Aorta (tissue), 5 donors: ENCODE results near the gene INHBE. TPM values are rescaled to one million over a fixed set of nuclear protein-coding genes. Genes with fewer than 3 reads are reported as not detected.

ENCODE experiments used
- ATAC-seq: fragments of 200-7000 bp; cut with Tn5 transposase; one replicate; pipeline ENCODE4 v1.9.1; 2022; ENCODE audit warnings: moderate library complexity; ENCODE audit not compliant: low FRiP score
- DNase-seq, 2 donors: peaks; one replicate each; pipeline ENCODE4 v3.0.0-alpha.2; 2020
- H3K27ac ChIP-seq, 2 donors: one replicate each; pipeline ENCODE4 v1.5.1; 2013; ENCODE audit warnings: low read length in 2 of 2, mild to moderate bottlenecking in 2 of 2, moderate library complexity in 2 of 2, control low read depth in 1 of 2, inconsistent platforms in 1 of 2, low read depth in 1 of 2
- H3K27me3 ChIP-seq, 2 donors: one replicate each; pipeline ENCODE4 v1.6.1; 2013; ENCODE audit warnings: control low read depth in 1 of 2, low read length in 1 of 2, mild to moderate bottlenecking in 1 of 2, moderate library complexity in 1 of 2; ENCODE audit not compliant: insufficient read depth in 2 of 2, control insufficient read depth in 1 of 2
- H3K36me3 ChIP-seq, 2 donors: one replicate each; pipeline ENCODE4 v1.6.1; 2013; ENCODE audit warnings: control low read depth in 1 of 2, low read length in 1 of 2, mild to moderate bottlenecking in 1 of 2; ENCODE audit not compliant: insufficient read depth in 2 of 2, control insufficient read depth in 1 of 2
- H3K4me1 ChIP-seq, 2 donors: one replicate each; pipeline ENCODE4 v1.6.1; 2013; ENCODE audit warnings: low read length in 2 of 2, control low read depth in 1 of 2, mild to moderate bottlenecking in 1 of 2, moderate library complexity in 1 of 2; ENCODE audit not compliant: insufficient read depth in 2 of 2, control insufficient read depth in 1 of 2
- H3K4me3 ChIP-seq, 2 donors: one replicate each; pipeline ENCODE4 v1.5.1; 2013; ENCODE audit warnings: low read length in 2 of 2, control low read depth in 1 of 2, mild to moderate bottlenecking in 1 of 2
- H3K9me3 ChIP-seq: one replicate; pipeline ENCODE4 v1.6.1; 2013; ENCODE audit warnings: mild to moderate bottlenecking, low read length; ENCODE audit not compliant: control insufficient read depth
- WGBS, 2 donors: extraction: QIAGEN DNeasy Blood & Tissue Kit; methylation state at CpG; one replicate each; pipeline ENCODE4 v1.1.7; 2013; 5-methylcytosine and 5-hydroxymethylcytosine counted together
- intact Hi-C, 2 donors: fragments of 100-400 bp; cut with DNase I; formaldehyde crosslinking; loops; one replicate each; pipeline versions ENCODE4 v1.14.2 to v1.15.0; 2022
- polyA plus RNA-seq, 2 donors: library from polyadenylated mRNA; stranded (reverse); fragments of 200-250 nt; gene quantifications; one replicate each; pipeline ENCODE4 v1.2.3, GENCODE V29; 2013
- total RNA-seq, 2 donors: library from RNA; stranded (reverse); fragmentation: NEBNext Ultra II Directional; extraction: Animal tissue kit (Norgen Biotek cat#: 25700); gene quantifications; one replicate each; pipeline ENCODE4 v1.2.1, GENCODE V29; 2021
- donor health status: healthy with polysubstance abuse.
- donor health status: Bipolar disorder and iron deficiency.
- donor health status: DM: no; HTN: no; CAD: no.
- donor health status: DM: no; HTN: no; CAD: no.
- donor health status: DM: yes; HTN: yes; CAD: no.

The INHBE gene
- total and polyA plus RNA-seq, 4 donors: not detected

- no peak for ATAC-seq
- no peak overlapping the region for H3K4me3 ChIP-seq
- intact Hi-C loops: no loop called here
Observed at GRCh38 chr12:57483466-57483865, 28.4 kb downstream of the INHBE start.

GRCh38 chr12:57485695-57486094 is 30.6 kb downstream of the INHBE start:
- Histone ChIP-seq H3K9me3 (no peaks in the 10 kb centered on the region), H3K36me3 (peaks cover 0 to 2% of the 10 kb centered on the region in 2 donors), H3K4me3 (no peak overlapping the region), H3K27me3 (no peaks in the 10 kb centered on the region), H3K27ac (no peak overlapping the region), H3K4me1 (no peaks in the 10 kb centered on the region)
- no peak for DNase-seq
- intact Hi-C loops: no loop called here
- ATAC-seq: no peak

More at GRCh38 chr12:57483466-57483865, 28.4 kb downstream of the INHBE start:
- Histone ChIP-seq H3K27ac (no peak overlapping the region), H3K4me1 (no peaks in the 10 kb centered on the region), H3K9me3 (no peaks in the 10 kb centered on the region), H3K27me3 (no peaks in the 10 kb centered on the region), H3K36me3 (no peaks in the 10 kb centered on the region)
- no peak for DNase-seq
- 23 to 34% methylated on average over 5 of the region's 5 CpGs for WGBS, 2 donors

DNA sequence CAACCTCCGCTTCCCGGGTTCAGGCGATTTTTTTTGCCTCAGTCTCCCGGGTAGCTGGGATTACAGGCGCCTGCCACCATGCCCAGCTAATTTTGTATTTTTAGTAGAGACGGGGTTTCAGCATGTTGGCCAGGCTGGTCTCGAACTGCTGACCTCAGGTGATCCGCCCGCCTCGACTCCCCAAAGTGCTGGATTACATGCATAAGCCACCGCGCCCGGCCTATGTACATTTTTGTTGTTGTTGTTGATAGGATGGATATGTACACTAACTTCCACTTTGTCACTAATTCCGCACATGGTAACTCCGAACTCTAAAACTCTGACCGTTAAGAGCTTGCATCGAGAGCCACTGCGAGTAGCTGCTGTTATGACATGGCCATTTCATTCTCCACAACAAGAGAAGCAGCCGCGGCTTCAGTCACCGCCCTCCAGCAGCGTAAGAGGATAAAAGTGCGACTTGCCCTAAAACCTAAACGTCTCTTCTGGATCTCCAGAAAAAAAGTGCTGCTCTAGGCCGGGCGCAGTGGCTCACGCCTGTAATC is 32.0 kb downstream of the INHBE start:
- intact Hi-C loops: no loop called here
- H3K36me3 ChIP-seq: peaks cover 2 to 8% of the 10 kb centered on the region in 2 donors
- no peak overlapping the region for H3K27ac ChIP-seq
- H3K4me1 ChIP-seq: no peaks in the 10 kb centered on the region
- DNase-seq (peak in 1 of 2 donors; percentile 74), ATAC-seq (no peak)
- no peaks in the 10 kb centered on the region for H3K9me3 ChIP-seq
- 87 to 88% methylated on average over 27 of the region's 27 CpGs for WGBS, 2 donors
- H3K4me3 ChIP-seq: no peak overlapping the region
- H3K27me3 ChIP-seq: no peaks in the 10 kb centered on the region

GRCh38 chr12:57487597-57488401 is 32.7 kb downstream of the INHBE start, which contains the start of gene MARS1:
Gene MARS1 (plus strand): TSS chr12:57488068. CDS start chr12:57488091, 23 bp downstream.
- ATAC-seq (peak; percentile 97), DNase-seq (peak; percentile 96 to 97)
- Histone ChIP-seq H3K27me3 (no peaks in the 10 kb centered on the region), H3K36me3 (peaks cover 4 to 8% of the 10 kb centered on the region in 2 donors), H3K4me1 (no peaks in the 10 kb centered on the region), H3K9me3 (no peaks in the 10 kb centered on the region), H3K27ac (peak within 1 kb of the TSS in 1 of 2 donors; percentile 66), H3K4me3 (peak within 1 kb of the TSS; percentile 77 to 84)
- intact Hi-C loops: no loop called here
- WGBS, 2 donors: 3% methylated on average over 46 to 47 of the region's 47 CpGs

- Histone ChIP-seq H3K27me3 (no peaks in the 10 kb centered on the region), H3K4me3 (peak overlapping the region; percentile 77 to 84), H3K36me3 (peaks cover 4 to 8% of the 10 kb centered on the region in 2 donors), H3K9me3 (no peaks in the 10 kb centered on the region), H3K4me1 (no peaks in the 10 kb centered on the region), H3K27ac (peak overlapping the region in 1 of 2 donors; percentile 66)
- intact Hi-C loops: no loop called here
- ATAC-seq: no peak
- 32% methylated on average over 11 of the region's 11 CpGs for WGBS, 2 donors
- peak in 1 of 2 donors; percentile 8 for DNase-seq
Observed at GRCh38 chr12:57488402-57489156, 33.5 kb downstream of the INHBE start.

- Histone ChIP-seq H3K4me1 (no peaks in the 10 kb centered on the region), H3K27me3 (no peaks in the 10 kb centered on the region), H3K9me3 (no peaks in the 10 kb centered on the region), H3K27ac (peak overlapping the region in 1 of 2 donors; percentile 18), H3K4me3 (no peak overlapping the region), H3K36me3 (peaks cover 4 to 8% of the 10 kb centered on the region in 2 donors)
- intact Hi-C loops: no loop called here
- DNase-seq (peak in 1 of 2 donors; percentile 33), ATAC-seq (no peak)
- WGBS, 2 donors: 88 to 93% methylated on average over 5 of the region's 5 CpGs
Observed at GRCh38 chr12:57489157-57489641, 34.1 kb downstream of the INHBE start.

DNA sequence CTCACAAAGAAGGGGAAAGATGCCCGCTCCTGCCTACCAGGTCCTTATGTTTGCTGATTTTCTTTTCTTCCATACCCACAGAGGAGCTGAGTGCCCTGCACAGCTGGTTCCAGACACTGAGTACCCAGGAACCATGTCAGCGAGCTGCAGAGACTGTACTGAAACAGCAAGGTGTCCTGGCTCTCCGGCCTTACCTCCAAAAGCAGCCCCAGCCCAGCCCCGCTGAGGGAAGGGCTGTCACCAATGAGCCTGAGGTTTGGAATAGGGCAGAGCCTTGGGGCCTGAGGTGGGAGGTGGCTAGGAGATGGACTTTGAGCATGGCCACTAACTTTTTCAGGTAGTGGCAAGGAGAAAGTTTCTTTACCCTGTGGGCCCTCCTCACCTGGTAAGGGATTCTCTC is 35.0 kb downstream of the INHBE start:
- H3K27me3 ChIP-seq: no peaks in the 10 kb centered on the region
- DNase-seq: peak in 1 of 2 donors; percentile 69
- H3K9me3 ChIP-seq: no peaks in the 10 kb centered on the region
- no peaks in the 10 kb centered on the region for H3K4me1 ChIP-seq
- 96 to 98% methylated on average over 4 of the region's 4 CpGs for WGBS, 2 donors
- no peak overlapping the region for H3K4me3 ChIP-seq
- no peak overlapping the region for H3K27ac ChIP-seq
- intact Hi-C loops: no loop called here
- ATAC-seq: no peak
- H3K36me3 ChIP-seq: peaks cover 4 to 8% of the 10 kb centered on the region in 2 donors

DNA sequence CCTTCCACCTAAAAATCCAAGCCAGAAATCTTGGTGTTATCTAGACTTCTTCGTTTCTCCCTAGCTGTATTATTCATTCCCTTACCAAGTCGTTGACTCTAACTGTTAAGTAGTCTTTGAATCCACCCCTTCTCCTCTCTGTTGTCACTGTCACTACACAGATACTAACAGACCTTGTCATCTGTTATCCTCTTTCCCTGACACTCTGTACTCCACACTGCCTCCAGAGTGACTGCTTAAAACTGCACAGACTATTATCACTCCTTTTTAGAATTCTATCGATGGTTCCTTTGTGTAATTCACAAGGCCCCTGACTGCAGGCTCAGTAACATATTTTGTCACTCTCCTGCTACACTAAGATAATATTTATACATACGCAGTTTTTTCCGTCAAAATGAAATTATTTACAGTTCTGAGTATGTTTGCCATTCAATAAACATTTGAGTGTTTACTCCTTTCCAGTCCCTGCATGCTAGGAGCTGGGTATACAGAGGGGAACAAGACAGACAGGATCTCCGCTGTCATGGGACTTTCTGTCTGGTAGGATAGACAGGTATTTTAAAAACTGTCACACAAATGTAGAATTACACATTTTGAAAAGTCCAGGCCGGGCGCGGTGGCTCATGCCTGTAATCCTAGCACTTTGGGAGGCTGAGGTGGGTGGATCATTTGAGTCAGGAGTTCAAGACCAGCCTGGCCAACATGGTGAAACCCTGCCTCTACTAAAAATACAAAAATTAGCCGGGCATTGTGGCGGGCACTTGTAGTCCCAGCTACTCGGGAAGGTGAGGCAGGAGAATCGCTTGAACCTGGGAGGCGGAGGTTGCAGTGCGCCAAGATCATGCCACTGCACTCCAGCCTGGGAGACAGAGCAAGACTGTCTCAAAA is 36.5 kb downstream of the INHBE start:
- no peaks in the 10 kb centered on the region for H3K27me3 ChIP-seq
- no peak overlapping the region for H3K27ac ChIP-seq
- intact Hi-C loops: no loop called here
- no peak for DNase-seq
- ATAC-seq: no peak
- 88 to 91% methylated on average over 15 of the region's 15 CpGs for WGBS, 2 donors
- no peak overlapping the region for H3K4me3 ChIP-seq
- peaks cover 4 to 8% of the 10 kb centered on the region in 2 donors for H3K36me3 ChIP-seq
- H3K9me3 ChIP-seq: no peaks in the 10 kb centered on the region
- no peaks in the 10 kb centered on the region for H3K4me1 ChIP-seq
